Measurements from ENCODE around the gene MGAT3.
A peak's percentile ranks its signal among the peaks of the same experiment; 100 is the strongest.
"Not testable (repeated sequence)": the region's sequence is repeated elsewhere in the genome, so short reads cannot be mapped to it uniquely, and the experiment has no call there.

The MGAT3 gene

GRCh38 chr22:39518996-39519680 is 62.3 kb downstream of the MGAT3 start:
- no peak for DNase-seq

- peak in 1 of 4 experiments; percentile 92 for DNase-seq
These were observed 62.9 kb downstream of the MGAT3 start for GRCh38 chr22:39519681-39520225.

- peak; percentile 84 to 96 (median 92) for DNase-seq
These were observed 63.7 kb downstream of the MGAT3 start, which contains the start of gene ATF4 for GRCh38 chr22:39520226-39521105. TSS of gene ATF4 (plus strand) at chr22:39520562. CDS start at chr22:39521446, 884 bp downstream.

- not testable (repeated sequence) for DNase-seq
These were observed 64.5 kb downstream of the MGAT3 start for GRCh38 chr22:39521106-39521885.

GRCh38 chr22:39522091-39522490 is 65.3 kb downstream of the MGAT3 start:
- not testable (repeated sequence) for DNase-seq

GRCh38 chr22:39522567-39523300 is 65.9 kb downstream of the MGAT3 start:
- no peak for DNase-seq

GRCh38 chr22:39524089-39524752 is 67.4 kb downstream of the MGAT3 start:
- DNase-seq: no peak

- no peak for DNase-seq
These were observed 68.2 kb downstream of the MGAT3 start for GRCh38 chr22:39524753-39525657.

GRCh38 chr22:39525658-39525975 is 68.8 kb downstream of the MGAT3 start:
- DNase-seq: no peak

- no peak for DNase-seq
These were observed 69.9 kb downstream of the MGAT3 start for GRCh38 chr22:39526736-39527171.

- no peak for DNase-seq
These were observed 70.7 kb downstream of the MGAT3 start for GRCh38 chr22:39527481-39527961.

- DNase-seq: no peak
These were observed 71.4 kb downstream of the MGAT3 start for GRCh38 chr22:39528080-39528661.

GRCh38 chr22:39528681-39529486 is 72.1 kb downstream of the MGAT3 start:
- DNase-seq: peak; percentile 73 to 87 (median 85)

- DNase-seq: no peak
These were observed 72.7 kb downstream of the MGAT3 start for GRCh38 chr22:39529487-39529851.

GRCh38 chr22:39530116-39530515 is 73.3 kb downstream of the MGAT3 start:
- DNase-seq: no peak

GRCh38 chr22:39530692-39531331 is 74.0 kb downstream of the MGAT3 start:
- DNase-seq: no peak

GRCh38 chr22:39532215-39533073 is 75.6 kb downstream of the MGAT3 start, which contains the start of gene RPS19BP1:
TSS of gene RPS19BP1 (minus strand) at chr22:39532748. CDS start at chr22:39532738, 10 bp downstream.
- DNase-seq: peak; percentile 93 to 98 (median 96)
